NB4 (cell line): ENCODE data around the gene SMO.

ENCODE experiments used
- CTCF ChIP-seq: IDR thresholded peaks from one replicate; pipeline ENCODE4 v1.5.1; 2012; ENCODE audit warnings: low read depth, low read length
- POLR2A ChIP-seq: IDR thresholded peaks from 2 replicates; pipeline ENCODE4 v1.6.1; 2011; ENCODE audit warnings: mild to moderate bottlenecking; ENCODE audit not compliant: insufficient read length; ENCODE audit errors: extremely low read depth

GRCh38 chr7:129197771-129198170, 9.3 kb downstream of the SMO start:
- TF ChIP-seq POLR2A (no peak), CTCF (no peak)
